Ascending aorta (tissue), 2 donors: Measurements from ENCODE around the gene ACSL6. TPM values are rescaled to one million over a fixed set of nuclear protein-coding genes. Genes with fewer than 3 reads are reported as not detected.

Experiments
- DNase-seq, 2 donors: peaks; one replicate each; pipeline ENCODE4 v3.0.0-alpha.2; 2019; ENCODE audit warnings: low spot score in 2 of 2
- H3K27ac ChIP-seq, 2 donors: fragments of 200-600 bp; sonication (generic); one replicate each; pipeline ENCODE4 v1.5.1; 2016 to 2017; ENCODE audit warnings: mild to moderate bottlenecking in 1 of 2
- H3K27me3 ChIP-seq: fragments of 200-600 bp; sonication (generic); one replicate; pipeline ENCODE4 v1.5.1; 2017
- H3K36me3 ChIP-seq, 2 donors: fragments of 200-600 bp; sonication (generic); one replicate each; pipeline ENCODE4 v1.5.1; 2016
- H3K4me1 ChIP-seq, 2 donors: fragments of 200-600 bp; sonication (generic); one replicate each; pipeline ENCODE4 v1.5.1; 2016 to 2017; ENCODE audit warnings: mild to moderate bottlenecking in 1 of 2
- H3K4me3 ChIP-seq, 2 donors: fragments of 200-600 bp; sonication (generic); one replicate each; pipeline ENCODE4 v1.5.1; 2016 to 2017; ENCODE audit warnings: mild to moderate bottlenecking in 1 of 2
- H3K9me3 ChIP-seq, 2 donors: fragments of 200-600 bp; sonication (generic); one replicate each; pipeline ENCODE4 v1.5.1; 2016
- CTCF ChIP-seq, 3 experiments: fragments of 200-600 bp in 2 of 3; fragments of 450-650 bp in 1 of 3; sonication (generic) in 2 of 3; IDR thresholded peaks; one replicate each; pipeline ENCODE4 v1.5.1; 2016 to 2019; ENCODE audit warnings: antibody characterized with exemption in 3 of 3, mild to moderate bottlenecking in 1 of 3, moderate library complexity in 1 of 3
- intact Hi-C: fragments of 100-400 bp; cut with DNase I; formaldehyde crosslinking; loops from one replicate; pipeline ENCODE4 v1.15.1; 2023
- total RNA-seq: library from RNA; depleted of rRNA; stranded (reverse); fragments of >200 nt; gene quantifications from one replicate; pipeline ENCODE4 v1.1.0, GENCODE V29; 2016

Gene ACSL6
- total RNA-seq, 1 donor from 2014 or later = 7.6 TPM

- no peak for TF ChIP-seq CTCF (IDR thresholded peaks at IDR 0.05)
- no peak overlapping the region for H3K4me3 ChIP-seq
- H3K4me1 ChIP-seq = no peaks in the 10 kb centered on the region
- no peaks in the 10 kb centered on the region for H3K27me3 ChIP-seq
- no peaks in the 10 kb centered on the region for H3K36me3 ChIP-seq
- DNase-seq = no peak
- H3K9me3 ChIP-seq = no peaks in the 10 kb centered on the region
- H3K27ac ChIP-seq = no peak overlapping the region
- intact Hi-C loops = no loop called here
Observed at GRCh38 chr5:131990716-131991115, 20.7 kb downstream of the ACSL6 start.

GRCh38 chr5:131988601-131989000, 22.9 kb downstream of the ACSL6 start:
- H3K4me3 ChIP-seq = no peak overlapping the region
- H3K27me3 ChIP-seq = no peaks in the 10 kb centered on the region
- no peak overlapping the region for H3K27ac ChIP-seq
- DNase-seq = no peak
- intact Hi-C loops = no loop called here
- H3K36me3 ChIP-seq = no peaks in the 10 kb centered on the region
- no peak for TF ChIP-seq CTCF (IDR thresholded peaks at IDR 0.05)
- H3K9me3 ChIP-seq = no peaks in the 10 kb centered on the region
- H3K4me1 ChIP-seq = no peaks in the 10 kb centered on the region

GRCh38 chr5:131987251-131987650, 24.2 kb downstream of the ACSL6 start:
- no peak for TF ChIP-seq CTCF (IDR thresholded peaks at IDR 0.05)
- Histone ChIP-seq H3K9me3 (no peaks in the 10 kb centered on the region), H3K36me3 (no peaks in the 10 kb centered on the region), H3K27me3 (no peaks in the 10 kb centered on the region), H3K4me3 (no peak overlapping the region), H3K4me1 (no peaks in the 10 kb centered on the region), H3K27ac (no peak overlapping the region)
- no peak for DNase-seq
- intact Hi-C loops = no loop called here

GRCh38 chr5:131986161-131986912, 25.1 kb downstream of the ACSL6 start:
- H3K36me3 ChIP-seq = no peaks in the 10 kb centered on the region
- H3K9me3 ChIP-seq = no peaks in the 10 kb centered on the region
- no peaks in the 10 kb centered on the region for H3K4me1 ChIP-seq
- no peak for DNase-seq
- H3K27ac ChIP-seq = no peak overlapping the region
- H3K4me3 ChIP-seq = no peak overlapping the region
- H3K27me3 ChIP-seq = no peaks in the 10 kb centered on the region
- TF ChIP-seq CTCF (IDR thresholded peaks at IDR 0.05) = no peak
- intact Hi-C loops = no loop called here

GRCh38 chr5:131984956-131985665, 26.3 kb downstream of the ACSL6 start:
- TF ChIP-seq CTCF (IDR thresholded peaks at IDR 0.05) = no peak
- Histone ChIP-seq H3K36me3 (no peaks in the 10 kb centered on the region), H3K27me3 (no peaks in the 10 kb centered on the region), H3K27ac (no peak overlapping the region), H3K4me3 (no peak overlapping the region), H3K4me1 (no peaks in the 10 kb centered on the region), H3K9me3 (no peaks in the 10 kb centered on the region)
- no peak for DNase-seq
- intact Hi-C loops = no loop called here
